GM15510 (cell line): Measurements from ENCODE around the gene LIMD2.

Source experiments
- POLR2A ChIP-seq: IDR thresholded peaks from 3 replicates; pipeline ENCODE4 v1.6.1; 2011; ENCODE audit warnings: borderline replicate concordance; ENCODE audit not compliant: insufficient read length; ENCODE audit errors: extremely low read depth

Gene LIMD2

DNA sequence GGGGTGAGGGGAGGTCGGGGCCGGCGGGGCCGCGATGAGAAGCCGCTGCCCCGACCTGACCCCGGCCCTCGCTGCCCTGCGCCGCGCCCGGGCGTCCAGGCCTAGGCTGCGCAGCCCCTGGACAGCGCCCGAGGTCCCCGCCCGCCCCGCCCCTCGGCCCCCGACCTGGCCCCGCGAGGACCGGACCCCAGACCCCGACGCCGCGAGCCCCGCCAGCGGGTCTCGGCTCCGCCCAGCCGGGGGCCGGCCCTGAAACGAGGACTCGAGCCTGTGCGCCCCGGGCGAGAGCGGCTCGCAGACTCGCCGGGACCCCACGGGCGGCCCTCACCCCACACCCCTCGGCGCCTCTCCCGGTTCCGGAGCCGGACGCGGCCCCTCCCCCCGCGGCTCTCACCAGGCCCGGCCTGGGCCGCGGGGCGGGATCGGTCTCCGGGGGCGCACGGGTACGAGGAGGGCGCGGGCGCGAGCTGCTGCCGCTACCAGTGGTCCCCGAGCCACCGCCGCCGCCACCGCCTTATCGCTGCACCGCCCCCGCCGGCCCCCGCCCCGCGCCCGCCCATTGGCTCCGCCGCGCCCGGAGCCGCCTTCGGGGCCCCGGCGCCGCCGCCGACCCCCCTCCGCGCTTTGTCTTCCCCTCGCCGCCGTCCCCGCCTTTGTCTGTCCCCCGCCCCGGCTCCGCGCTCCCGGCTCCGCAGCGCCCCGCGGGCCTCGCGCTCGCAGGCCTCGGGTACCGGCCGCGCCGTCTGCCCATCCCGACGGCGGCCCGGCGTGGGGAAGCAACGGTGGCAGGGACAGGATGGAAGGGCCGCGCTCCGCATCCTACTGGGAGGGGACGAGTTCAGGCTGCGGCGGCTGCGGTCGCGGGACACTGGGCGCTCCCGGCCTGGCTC is at the start of gene LIMD2:
TSS of gene LIMD2 (minus strand) at position 488 of the 890 bp plus-strand sequence. CDS start 827 bp downstream, outside the sequence.
- peak; percentile 75 for TF ChIP-seq POLR2A

DNA sequence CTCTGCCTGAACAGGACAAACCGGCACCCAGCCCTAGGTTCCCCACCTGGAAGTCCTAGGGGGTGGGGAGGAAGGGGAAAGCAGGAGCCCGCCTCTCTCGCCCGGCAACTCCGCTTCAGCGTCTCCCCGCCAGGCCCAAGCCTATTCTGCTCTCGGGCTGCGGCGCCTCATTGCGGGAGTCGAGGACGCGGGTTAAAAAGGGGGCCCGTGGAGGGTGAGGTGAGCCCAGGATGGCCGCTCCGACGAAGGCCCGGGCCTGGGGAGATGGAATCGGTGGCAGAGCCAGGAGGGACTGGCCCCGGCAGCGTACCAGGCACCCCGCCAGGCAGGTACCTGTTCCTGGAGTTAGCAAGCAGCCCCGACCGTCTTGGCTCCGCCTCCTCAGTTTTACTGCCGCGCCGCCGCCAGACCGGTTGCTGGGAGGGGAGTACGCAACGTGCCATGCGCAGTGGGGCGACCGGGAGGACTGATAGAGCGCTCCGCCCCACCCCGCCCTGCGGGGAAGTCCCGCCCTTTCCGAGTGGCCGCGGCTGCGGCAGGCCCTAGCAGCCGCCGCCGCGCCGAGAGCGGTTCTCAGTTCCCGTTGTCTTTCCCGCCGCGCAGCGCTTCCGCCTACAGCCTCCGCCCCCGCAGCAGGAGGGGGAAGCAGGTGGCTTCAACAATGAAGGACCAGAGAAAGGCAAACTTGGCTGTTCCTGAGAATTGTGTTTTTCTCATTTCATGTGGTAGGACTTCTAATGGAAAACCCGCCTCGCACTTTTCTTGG is 41.7 kb upstream of the LIMD2 start, which contains the start of gene STRADA:
TSS of gene STRADA (minus strand) at position 392 of the 766 bp plus-strand sequence. CDS start 13,430 bp downstream, outside the sequence.
- peak; percentile 96 for TF ChIP-seq POLR2A

DNA sequence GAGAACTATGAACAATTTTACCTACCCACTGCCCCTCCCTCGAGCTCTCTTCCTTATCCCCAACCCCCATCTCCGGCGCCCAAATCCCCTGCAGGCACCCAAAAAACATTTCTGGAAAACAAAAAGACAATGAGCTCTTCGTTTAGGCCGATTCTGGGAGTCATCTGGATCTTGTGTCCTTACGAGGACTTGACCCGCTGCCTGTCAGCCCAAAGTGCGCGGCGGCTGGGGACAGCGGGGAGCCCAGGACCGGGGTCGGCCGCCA is 41.1 kb upstream of the LIMD2 start:
- no peak for TF ChIP-seq POLR2A

DNA sequence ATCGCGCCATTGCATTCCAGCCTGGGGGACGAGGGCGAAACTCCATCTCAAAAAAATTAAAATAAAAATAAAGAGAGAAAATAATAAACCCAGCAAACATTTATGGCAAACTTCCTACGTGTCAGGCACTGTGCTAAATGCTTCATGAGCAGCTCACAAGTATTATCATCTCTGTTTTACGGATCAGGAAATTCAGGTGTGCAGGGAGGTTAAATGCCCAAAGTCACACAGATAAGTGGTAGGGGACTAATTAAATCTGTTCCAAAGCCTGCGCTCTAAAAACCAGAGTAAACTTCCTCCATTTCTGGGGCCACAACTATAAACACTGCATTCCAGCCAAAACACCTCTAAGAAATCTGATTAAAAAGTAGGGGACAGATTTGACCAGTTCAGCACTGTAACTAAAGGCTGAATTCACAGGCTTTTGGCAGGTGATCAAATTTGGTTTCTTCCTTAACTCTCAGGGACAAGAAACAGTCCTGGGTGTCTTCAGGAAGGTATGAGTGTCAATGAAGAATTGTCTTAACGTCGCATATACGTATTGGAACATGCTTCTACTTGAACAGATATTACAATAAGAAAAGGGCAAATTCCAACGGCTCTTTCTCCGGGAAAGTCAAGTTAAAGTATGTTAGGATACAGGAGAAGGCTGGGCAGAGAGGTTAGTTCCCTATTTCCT is 40.7 kb upstream of the LIMD2 start:
- no peak for TF ChIP-seq POLR2A

DNA sequence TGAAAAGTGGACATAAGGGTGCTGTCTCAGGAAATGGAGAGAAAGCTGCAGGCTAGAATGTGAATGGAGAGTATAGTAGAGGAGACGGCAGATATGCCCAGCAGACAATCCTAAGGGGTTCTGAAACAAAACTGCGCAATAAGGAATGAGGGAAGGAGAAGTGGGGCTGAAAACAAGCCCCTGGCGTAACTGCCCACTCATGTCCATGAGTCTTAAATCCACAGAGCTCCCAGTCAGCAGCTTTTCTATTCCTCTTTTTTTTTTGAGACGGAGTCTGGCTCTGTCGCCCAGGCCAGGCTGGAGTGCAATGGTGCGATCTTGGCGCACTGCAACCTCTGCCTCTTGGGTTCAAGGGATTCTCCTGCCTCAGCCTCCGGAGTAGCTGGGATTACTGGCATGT is 35.8 kb upstream of the LIMD2 start:
- no peak for TF ChIP-seq POLR2A

DNA sequence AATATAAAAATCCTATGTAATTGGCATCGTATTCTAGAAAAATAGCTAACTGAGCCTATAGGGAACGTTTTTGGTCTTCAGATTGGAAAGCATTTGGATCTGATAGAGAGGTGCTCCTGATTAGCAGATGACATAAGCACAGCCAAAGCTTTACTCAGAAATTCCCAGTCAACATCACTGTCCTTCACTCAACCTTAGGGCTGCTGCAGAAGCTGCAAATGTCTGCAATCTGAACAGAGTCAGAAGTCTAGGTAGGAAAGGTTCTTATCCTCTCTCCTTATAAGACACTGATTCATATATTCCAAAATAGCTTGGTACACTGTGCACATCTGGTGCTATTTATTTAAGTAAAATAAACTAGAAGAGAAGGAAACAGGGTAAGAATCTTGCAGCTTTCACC is 22.5 kb upstream of the LIMD2 start:
- no peak for TF ChIP-seq POLR2A

DNA sequence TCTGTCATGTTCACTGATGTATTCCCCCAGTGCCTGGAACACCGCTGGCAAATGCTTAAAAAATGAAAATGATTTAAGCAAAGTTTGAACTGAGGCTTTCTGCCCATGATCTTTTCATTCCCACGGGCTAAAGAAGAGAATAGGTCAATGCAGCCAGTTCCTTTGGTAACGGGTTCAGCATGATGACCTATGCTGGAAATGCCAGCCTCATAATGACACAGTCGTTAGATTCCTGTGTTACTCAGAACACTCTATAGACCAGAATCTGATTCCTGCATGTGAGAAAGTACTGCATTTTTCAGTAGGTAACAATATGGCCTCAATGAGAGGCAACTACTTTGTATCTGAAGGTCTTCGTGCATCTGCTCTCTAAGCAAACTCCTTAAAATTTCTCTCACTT is 19.1 kb upstream of the LIMD2 start:
- no peak for TF ChIP-seq POLR2A

DNA sequence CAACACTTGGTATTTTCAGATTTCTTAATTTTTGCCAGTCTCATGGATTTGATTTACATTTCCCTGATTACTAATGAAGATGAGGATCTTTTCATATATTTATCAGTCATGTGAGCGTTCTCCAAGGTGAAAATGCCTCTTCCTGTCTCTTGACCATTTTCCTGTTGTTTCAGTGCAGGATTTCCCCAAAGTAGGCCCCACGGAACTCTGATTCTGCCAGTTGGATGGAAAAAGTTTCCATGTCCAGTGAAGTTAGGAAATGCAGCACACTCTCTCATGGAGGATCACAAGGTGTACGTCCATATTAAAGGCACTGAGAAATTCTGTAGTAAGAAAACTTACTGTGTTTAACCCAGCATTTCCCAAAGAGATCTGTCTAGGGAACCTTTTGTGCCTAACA is 16.5 kb upstream of the LIMD2 start:
- TF ChIP-seq POLR2A: no peak

DNA sequence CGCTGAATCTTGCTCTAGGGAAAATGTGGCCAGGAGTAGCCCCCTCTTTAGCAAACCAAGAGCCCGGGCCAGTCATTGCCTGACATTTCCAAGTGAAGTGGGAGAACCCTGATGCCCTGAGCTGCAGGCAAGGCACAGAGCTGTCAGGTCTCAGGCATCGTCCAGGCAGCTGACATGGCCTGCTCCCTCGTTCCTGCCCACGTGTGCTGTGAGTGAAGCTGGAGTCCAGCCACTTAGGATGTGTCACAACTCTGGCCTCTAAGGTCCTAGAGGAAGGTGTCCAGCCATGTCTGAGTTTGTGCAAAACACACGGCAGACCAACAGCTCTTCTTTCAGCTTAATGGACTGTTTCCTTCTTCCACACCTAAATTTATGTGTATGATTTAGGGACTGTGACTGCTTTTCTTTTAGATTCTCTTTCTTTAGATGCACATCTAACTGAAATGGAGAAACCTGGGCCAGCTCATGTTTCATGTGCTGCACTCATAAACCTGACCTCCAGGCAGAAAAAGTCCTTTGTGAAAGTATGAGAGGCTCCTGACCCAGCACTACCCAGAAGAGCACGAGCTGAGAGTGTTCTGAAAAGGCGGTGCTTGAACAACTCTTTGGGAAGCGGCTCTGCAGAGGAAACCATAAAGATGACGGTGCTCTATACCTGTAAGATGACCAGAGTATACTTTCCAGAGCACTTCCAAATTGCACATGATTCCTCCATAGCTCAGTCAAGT is 14.8 kb upstream of the LIMD2 start:
- no peak for TF ChIP-seq POLR2A

DNA sequence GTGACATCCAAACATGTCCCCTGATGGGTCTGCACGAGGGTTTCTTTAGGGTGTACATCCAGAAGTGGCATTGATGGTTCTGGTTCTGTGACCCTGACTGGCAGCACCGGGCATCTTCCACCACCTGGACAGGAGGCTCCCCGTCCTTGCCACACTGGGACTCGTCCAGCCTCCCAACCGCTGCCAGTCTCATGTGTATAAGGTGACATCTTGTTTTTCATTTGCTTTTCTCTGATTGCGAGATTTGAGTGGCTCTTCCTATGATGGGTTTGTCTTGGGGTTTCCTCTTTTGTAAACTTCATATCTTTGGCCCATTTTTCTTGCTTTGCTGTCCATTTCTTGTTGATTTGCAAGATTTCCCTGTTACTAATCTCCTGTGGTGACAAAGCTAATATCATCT is 9.2 kb upstream of the LIMD2 start:
- no peak for TF ChIP-seq POLR2A

DNA sequence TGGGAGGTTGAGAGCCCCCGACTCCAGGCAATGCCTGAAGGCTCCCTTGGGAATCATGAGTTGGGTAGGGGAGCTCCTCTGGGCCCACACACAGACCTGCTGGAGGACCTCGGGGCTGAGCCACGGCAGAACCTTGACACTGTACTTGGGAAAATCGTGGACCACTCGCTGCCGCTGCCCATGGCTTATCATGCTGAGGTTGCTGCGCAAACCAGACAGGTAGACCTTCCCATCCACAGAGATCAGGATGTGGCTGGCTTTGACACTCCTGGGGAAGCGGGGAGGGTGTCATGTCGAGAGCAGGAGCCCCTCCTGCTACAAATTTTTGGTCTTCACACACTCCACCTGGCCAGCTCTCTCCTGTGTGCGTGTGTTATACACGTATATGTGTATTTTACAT is 7.2 kb upstream of the LIMD2 start:
- no peak for TF ChIP-seq POLR2A

DNA sequence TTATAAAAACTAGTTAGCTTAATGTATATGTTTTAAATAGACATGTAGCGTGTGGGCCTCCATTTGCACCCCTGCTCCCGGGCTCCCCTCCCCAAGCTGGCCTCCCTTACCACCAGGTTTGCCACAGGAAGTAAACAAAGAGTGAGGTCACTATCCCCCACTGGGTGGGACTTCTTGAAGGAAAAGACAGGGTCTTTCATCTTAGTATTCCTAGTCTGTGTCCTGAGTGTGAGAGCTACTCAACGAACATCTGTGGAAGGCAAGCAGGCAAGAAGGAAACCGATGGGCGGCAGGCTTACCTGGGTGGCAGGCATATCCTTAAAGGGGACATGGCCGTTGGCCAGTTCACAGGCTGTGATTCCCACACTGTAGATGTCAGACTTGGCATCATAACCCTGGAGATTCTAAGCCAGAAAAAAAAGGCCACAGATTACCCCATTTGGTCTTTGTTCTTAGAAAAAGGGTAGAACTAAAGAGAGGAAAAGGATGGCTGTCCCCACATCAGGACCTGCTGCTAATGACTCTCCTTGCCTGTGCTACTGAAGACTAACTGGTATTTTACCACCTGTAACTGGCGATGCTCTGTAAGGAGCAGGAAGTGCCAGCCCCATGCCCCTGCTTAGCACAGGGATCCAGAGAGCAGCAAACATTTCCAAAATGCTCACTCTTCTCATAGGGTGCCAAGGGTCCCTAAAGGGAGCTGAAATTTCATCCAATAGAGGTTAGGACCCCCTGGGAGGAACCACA is 6.6 kb upstream of the LIMD2 start:
- no peak for TF ChIP-seq POLR2A

DNA sequence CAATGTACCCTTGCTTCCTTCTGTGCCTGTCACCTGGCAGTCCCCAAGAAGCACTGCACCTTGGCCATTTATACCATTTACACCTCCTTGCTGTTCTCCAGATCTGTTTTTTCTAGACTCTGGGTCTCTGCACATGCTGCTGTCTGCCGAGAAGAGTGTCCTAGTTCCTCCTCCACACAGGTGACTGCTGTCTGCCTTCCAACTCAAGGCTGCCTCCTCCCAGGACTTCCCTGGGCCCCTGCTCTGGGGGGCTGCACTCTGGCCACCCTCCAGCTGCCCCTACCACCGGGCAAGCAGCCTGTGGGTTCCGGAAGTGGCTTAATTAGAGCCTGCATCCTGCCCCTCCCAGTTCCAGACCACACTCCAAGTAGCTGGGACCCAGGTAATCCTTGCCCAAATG is 5.7 kb upstream of the LIMD2 start:
- no peak for TF ChIP-seq POLR2A

DNA sequence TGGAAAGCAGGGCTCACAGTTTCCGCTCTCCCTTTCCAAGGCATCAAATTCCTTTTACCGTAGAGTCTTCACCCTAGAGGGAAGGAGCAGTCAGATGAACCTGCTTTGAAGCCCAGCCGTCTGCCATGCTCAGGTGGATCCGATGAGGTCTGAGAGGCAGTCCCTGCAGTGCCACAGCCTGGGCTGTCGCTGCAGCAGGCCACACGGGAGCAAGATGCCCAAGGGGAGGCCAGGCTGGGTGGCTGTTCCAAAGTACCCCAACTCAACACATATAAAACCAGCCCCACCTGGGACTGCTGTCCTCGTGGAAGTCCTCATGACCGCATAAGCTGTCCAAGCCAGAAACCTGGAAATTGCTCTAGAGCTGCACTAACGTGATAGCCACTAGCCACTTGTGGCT is 4.9 kb upstream of the LIMD2 start:
- no peak for TF ChIP-seq POLR2A

DNA sequence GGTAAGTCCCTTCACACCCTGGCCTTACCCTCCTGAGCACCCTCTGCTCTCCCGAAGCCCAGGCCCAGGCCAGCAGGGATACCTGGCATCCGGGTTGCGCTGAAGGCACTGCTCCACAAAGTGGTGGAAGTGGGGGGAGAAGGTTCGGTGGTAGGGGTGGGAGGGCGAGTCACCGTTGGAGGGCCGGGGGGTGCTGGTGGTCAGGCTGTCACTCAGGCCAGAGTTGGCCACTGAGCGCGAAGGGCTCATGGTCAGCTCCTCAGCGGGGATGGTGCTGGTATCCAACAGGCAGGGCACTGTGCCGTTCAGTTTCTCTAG is 4.3 kb upstream of the LIMD2 start:
- TF ChIP-seq POLR2A: no peak

DNA sequence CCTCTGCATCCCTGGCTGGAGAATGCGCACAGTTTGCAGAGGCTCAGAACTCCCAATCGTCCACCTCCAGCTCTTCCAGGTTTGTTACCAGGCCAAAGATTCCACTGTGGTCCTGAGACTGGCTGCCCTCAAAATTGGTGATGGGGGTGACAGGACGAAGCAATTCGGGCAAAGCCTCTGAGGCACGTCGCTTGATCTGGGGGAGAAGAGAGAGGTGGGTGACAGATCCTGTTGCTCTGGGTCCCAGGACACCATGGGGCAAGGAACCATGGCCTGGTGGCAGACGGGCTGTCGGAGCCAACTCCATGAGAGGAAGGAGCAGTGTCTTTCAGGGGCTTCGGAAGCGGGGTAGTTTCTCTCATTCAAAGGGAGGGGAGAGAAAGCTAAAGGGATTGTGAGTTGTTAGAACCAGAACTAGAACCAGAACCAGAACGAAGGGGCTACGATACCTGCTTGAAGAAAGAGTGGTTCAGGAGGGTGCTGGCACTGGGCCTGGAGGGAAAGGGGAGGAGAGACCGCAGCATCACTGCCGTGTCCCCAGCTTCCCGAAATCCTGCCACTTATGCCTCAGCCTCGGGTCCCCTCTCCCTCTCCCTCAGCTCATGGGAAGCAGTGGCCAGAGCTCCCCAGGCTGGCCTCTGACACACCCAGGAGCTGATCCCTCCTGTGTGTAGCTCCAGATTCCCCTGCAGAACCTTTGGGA is 3.8 kb upstream of the LIMD2 start:
- TF ChIP-seq POLR2A: no peak
